ENCODE measurements around the gene F2RL1.

- TF ChIP-seq CTCF (IDR thresholded peaks at IDR 0.05) = no peak
- no peak for TF ChIP-seq ZFX (IDR thresholded peaks at IDR 0.05; ENCODE audit: borderline replicate concordance)
Observed at GRCh38 chr5:76789991-76790581, 28.7 kb upstream of the F2RL1 start.
